GM10266 (cell line): ENCODE measurements around the gene BLNK.

Experiments used
- DNase-seq: peaks from one replicate; pipeline ENCODE4 v3.0.0; 2012; ENCODE audit errors: extremely low spot score
- TF ChIP-seq, protein P1 (sequence below): IDR thresholded peaks from 2 replicates; pipeline ENCODE4 v1.5.1; 2012; ENCODE audit warnings: mild to moderate bottlenecking, low read depth; ENCODE audit not compliant: control insufficient read depth, insufficient read depth; ENCODE audit errors: missing control alignments

The BLNK gene

DNA sequence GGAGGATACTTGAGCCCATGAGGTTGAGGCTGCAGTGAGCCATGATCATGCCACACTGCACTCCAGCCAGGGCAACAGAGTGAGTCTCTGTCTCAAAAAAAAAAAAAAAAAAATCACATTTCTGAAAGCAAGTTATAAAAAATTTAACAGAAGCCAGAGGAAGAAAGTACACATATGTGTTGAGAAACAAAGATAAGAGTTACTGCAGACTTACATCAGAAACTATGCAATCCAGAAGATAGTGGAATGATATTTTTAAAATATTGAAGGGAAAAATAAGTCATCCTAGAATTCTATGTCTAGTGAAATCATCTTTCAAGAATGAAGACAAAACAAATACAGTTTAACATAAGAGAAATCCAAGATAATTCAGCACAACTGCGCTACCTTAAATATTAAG is 94.4 kb downstream of the BLNK start:
- TF ChIP-seq, protein P1, sequence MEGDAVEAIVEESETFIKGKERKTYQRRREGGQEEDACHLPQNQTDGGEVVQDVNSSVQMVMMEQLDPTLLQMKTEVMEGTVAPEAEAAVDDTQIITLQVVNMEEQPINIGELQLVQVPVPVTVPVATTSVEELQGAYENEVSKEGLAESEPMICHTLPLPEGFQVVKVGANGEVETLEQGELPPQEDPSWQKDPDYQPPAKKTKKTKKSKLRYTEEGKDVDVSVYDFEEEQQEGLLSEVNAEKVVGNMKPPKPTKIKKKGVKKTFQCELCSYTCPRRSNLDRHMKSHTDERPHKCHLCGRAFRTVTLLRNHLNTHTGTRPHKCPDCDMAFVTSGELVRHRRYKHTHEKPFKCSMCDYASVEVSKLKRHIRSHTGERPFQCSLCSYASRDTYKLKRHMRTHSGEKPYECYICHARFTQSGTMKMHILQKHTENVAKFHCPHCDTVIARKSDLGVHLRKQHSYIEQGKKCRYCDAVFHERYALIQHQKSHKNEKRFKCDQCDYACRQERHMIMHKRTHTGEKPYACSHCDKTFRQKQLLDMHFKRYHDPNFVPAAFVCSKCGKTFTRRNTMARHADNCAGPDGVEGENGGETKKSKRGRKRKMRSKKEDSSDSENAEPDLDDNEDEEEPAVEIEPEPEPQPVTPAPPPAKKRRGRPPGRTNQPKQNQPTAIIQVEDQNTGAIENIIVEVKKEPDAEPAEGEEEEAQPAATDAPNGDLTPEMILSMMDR: no peak
- no peak for DNase-seq

DNA sequence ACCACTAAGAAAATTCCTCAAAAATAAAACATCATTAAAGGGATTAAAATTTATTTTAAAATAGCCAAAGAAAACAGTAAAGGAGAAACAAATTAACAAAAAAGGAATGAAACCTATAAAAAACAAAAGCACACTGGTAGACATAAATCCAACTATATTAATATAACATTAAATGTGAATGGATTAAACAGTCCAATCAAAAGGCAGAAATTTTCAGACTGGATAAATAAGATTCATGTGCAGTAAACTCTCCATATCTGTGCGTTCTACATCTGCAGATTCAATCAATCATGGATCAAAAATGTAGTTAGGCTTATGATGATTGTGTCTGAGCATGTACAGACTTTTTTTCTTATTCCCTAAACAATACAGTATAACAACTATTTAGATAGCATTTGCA is 98.7 kb downstream of the BLNK start:
- TF ChIP-seq, protein P1: no peak
- no peak for DNase-seq

DNA sequence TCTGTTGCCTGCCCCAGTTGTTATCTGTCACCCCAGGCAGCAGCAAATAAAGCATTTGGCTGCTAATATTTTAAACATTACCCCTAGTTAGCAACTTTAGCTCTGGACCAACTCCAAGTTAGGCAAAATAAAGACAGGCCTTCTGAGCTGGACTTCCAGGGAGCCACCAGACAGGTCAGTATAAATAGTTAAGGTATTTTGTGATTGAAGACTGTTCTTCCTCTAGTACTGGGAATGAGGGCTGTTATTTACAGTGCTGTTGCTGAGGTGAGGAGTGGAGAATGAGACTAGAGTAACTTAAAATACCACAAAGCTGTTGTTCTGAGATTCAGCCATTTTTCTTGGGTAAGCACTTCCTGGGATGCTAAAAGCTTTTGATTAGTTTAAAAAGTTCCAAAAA is 101.1 kb downstream of the BLNK start:
- TF ChIP-seq, protein P1: no peak
- DNase-seq: no peak

DNA sequence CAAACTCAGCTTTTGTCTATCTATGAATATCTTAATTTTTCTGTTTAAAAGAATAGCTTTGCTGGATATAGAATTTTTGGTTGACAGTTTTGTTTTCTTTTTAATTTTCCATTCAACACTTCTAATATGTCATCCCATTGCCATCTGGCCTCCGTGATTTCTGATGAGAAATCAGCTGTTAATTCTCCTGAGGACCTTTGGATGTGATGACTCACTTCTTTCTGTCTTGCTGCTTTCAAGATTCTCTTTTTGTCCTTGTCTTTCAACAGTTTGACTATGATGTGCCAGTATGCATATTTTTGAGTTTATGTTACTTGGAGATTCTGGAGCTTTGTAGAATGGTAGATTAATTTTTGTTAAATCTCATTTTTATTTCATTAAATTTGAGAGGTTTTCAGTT is 102.8 kb downstream of the BLNK start:
- no peak for DNase-seq
- TF ChIP-seq, protein P1: no peak

DNA sequence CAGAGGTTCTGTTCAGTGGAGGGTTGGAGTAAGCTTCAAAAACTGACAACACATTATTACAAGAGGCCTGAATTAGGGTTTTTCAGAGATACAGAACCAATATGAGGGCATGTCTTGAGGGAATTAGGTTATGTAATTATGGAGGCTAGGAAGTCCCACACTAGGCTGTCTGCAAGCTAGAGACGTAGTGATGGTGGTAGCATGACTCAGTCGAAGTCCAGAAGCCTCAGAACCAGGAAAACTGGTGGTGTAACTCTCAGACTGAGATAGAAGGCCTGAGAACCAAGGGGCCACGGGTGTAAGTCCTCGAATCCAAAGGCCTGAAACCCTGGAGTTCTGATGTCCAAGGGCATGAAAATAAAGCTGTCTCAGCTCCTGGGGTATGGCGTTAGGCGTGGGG is 105.6 kb downstream of the BLNK start:
- TF ChIP-seq, protein P1: no peak
- DNase-seq: no peak

DNA sequence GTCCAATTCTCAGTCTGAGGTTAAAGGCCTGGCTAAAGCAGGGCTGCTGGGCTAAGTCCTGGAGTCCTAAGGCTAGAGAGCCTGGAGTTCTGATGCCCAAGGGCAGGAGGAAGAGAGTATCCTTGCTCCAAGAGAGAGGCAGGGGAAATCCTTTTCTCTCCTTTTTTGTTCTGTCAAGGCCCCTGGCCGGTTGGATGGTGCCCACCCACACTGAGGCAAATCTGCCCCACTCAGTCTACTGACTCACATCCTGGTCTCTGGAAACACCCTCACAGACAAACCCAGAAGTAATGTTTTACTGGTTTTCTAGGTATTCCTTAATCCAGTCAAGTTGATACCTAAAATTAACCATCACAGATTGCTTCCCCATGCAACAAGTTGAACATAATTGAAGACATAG is 118.3 kb downstream of the BLNK start:
- TF ChIP-seq, protein P1: no peak
- DNase-seq: no peak

DNA sequence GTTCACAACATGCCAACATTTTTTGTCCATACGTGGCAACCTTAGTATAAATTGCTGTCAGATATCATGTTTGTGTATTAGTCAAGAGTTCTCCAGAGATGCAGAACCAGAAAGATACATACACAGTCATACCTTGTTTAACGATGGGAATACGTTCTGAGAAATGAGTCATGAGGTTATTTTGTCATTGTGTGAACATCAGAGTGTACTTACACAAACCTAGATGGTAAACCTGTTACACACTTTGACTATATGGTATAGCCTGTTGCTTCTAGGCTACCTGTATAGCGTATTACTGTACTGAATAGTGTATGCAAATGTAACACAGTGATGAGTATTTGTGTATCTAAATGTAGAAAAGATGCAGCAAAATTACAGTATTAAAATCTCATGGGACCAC is 118.9 kb downstream of the BLNK start:
- TF ChIP-seq, protein P1: no peak

More for the DNA sequence above, 118.9 kb downstream of the BLNK start:
- DNase-seq: no peak
